Stimulated activated CD8-positive, alpha-beta memory T cell treated with anti-CD3 and anti-CD28 coated beads, Interleukin-12 subunit alpha, Interleukin-12 subunit beta, amount 100 ng/mL, for 1 hour (primary cell): Measurements from ENCODE around the gene POLR1C.
A peak's percentile ranks its signal among the peaks of the same experiment; 100 is the strongest.
"Not testable (repeated sequence)": the region's sequence is repeated elsewhere in the genome, so short reads cannot be mapped to it uniquely, and the experiment has no call there.

Experiments
- DNase-seq: peaks from one replicate; pipeline ENCODE4 v3.0.0-alpha.2; 2020; ENCODE audit warnings: low read depth

Gene POLR1C, protein sequence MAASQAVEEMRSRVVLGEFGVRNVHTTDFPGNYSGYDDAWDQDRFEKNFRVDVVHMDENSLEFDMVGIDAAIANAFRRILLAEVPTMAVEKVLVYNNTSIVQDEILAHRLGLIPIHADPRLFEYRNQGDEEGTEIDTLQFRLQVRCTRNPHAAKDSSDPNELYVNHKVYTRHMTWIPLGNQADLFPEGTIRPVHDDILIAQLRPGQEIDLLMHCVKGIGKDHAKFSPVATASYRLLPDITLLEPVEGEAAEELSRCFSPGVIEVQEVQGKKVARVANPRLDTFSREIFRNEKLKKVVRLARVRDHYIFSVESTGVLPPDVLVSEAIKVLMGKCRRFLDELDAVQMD

DNA sequence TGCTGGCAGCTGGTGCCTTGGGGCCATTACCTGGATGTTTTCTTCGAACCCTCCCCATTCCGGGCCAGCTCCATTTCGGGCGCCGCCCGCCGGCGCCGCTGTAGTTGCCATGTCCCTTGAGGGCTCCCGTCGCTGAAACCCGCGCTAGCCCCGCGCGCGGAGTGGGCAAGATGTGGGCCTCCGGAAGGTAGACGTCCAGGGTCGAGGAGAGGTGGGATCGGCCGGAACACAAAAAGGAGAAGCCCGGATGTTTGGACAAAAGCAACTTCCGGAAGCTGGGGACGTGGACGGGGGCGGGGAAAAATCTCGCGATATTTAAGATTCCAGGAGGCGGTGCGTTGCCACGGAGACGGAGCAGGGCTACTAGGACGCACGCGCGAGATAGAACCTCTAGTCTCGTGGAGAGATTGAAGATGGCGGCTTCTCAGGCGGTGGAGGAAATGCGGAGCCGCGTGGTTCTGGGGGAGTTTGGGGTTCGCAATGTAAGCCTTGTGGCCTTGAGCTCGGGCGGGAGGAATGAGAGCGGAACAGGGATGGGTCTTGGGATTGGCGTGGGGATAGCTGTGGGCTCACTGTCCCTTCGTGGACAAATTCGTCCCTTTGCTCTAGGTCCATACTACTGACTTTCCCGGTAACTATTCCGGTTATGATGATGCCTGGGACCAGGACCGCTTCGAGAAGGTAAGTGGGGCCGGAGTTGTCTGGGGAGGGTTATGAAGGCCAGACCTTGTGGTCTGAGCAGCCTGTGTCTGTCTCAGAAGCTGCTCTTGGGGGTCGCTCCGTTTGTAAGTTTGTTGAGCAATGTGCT lies at the start of gene POLR1C, which contains the start of gene YIPF3:
Gene POLR1C (plus strand): TSS at position 393 of the 808 bp plus-strand sequence. CDS start 21 bp downstream, at position 414.
Gene YIPF3 (minus strand): TSS at position 230 of the 808 bp plus-strand sequence. CDS start 119 bp downstream, at position 111.
- DNase-seq = peak; percentile 97

DNA sequence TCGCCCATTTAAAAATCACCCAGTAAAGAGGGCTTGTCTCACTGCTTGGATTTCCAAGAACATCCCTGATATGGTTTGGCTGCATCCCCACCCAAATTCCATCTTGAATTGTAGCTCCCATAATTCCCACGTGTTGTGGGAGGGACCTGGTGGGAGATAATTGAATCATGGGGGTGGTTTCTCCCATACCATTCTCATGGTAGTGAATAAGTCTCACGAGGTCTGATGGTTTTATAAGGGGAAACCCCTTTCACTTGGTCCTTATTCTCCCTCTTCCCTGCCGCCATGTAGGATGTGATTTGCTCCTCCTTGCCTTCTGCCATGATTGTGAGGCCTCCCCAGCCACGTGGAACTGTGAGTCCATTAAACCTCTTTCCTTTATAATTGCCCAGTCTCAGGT lies 49.6 kb upstream of the POLR1C start:
- DNase-seq = not testable (repeated sequence)

DNA sequence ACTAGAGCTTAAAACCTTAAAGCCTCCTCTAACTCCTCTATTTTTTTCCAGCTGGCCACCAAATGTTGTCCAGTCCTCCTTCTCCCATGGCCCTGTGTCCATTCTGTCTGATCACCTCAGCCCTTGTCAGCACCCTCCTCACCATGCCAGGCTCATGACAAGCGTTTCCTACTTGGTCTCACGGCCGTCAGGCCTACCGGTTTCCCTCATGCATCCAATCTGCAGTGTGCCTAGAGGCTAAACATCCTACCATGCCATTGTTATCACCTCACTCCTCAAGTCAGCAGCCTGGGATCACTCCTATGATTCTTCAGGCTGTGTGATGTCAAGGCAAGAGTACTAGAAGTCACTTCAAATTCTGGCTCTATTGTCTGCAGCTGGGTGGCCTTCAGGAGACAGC lies 49.1 kb upstream of the POLR1C start:
- no peak for DNase-seq

DNA sequence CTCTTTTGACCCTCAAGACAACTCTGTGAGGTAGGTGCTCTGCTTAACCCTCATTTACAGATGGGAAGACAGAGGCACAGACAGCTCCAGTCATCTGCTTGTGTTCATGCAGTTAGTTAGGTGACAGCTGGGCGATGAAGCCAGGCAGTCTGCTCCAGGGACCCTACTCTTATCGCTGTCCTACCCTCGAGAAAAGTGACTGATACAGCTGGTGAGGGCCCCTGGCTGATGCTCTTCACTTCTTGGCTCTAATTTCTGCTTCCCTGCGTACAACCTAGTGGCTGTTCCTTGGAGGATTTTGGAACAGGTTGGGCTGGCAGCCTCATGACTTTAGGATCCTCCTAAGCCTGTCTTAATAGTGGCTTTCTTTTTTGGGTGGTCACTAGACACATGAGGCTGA lies 48.6 kb upstream of the POLR1C start:
- DNase-seq = no peak

DNA sequence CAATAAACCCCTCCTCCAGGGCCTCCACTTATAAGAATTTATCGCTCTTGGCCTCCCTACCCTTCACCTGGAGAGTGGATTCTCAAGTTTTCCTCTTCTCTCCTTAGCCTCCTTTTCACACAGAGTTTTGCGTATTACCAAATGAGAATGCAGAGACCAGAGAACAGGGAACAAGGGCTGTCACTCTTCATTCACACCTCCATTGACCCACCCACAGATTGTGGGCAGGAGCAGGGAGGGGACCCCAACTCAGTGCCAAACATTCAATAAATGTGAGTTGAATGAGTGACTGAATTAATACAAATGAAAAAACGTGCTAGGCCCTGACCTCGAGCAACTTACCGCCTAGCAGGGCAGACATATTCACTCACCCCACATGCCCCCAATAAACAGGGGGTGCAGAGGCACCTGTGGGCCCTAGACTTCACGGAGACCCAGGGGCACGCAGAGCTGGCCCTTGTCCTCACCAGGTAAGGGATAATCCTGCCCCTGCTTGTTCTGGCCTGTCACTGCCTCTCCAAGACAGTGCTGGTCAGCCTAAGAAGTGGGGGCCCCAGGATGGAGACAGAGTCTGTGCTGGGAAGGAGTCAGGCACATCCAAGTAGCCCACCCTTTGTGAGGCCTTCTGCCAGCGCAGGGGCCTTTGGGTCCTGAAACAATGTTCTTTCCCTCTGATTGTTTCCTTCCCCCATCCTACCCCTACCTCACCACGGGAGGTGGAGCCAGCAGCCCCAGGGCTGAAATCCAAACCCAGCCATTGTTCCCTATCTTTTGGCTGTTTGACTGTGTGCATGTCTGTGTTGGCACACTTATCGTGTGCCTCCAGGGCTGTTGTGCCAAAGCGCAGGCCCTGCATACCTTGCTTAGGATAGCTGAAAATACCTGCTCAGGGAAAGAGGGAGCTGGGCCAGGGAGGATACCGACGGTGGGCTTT lies 47.9 kb upstream of the POLR1C start:
- DNase-seq = no peak

DNA sequence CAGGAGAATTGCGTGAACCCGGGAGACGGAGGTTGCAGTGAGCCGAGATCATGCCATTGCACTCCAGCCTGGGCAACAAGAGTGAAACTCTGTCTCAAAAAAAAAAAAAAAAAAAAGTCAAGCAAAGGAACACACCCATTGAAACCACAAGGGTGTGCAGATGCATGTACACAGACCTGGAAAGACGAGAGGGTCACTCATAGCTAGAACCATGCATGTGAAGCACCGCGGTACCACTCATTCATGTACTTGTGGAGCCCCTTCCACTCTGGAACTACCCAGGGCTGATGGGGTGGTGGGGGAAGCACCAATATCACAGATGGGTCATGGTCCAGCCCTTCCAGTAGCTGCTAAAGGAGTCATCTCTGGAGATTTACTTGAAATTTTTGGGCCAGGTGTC lies 46.9 kb upstream of the POLR1C start:
- DNase-seq = no peak

DNA sequence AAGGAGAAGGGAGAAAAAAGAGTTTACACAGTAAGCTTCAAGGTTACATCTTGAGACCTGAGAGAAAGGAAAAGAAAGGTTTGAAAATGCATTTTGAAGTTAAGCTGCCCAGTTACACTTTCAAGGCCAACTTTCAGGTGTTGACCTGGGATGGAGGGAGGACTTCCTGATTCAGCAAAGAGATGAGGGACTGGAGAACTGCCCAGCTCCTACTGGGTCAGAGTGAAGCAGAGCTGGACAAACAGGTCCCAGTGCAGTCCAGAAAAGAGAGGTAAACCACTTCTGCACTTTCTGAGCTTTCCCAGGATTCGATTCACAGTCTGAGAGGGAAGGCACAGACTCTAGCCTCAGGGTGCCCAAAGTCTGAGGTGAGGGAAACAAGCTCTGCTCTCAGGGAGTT lies 45.5 kb upstream of the POLR1C start:
- no peak for DNase-seq

DNA sequence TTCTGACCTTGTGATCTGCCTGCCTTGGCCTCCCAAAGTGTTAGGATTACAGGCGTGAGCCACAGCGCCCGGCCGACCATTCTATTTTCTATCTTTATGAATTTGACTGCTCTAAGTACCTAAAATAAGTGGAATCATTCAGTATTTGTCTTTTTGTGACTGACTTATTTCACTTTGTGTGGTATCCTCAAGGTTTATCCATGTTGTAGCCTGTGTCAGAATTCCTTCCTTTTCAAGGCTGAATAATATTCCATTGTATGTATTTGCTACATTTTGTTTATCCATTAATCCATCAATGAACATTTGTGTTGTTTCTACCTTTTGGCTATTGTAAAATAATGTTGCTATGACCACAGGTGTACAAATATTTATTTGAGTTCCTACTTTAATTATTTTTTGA lies 44.4 kb upstream of the POLR1C start:
- DNase-seq = no peak

DNA sequence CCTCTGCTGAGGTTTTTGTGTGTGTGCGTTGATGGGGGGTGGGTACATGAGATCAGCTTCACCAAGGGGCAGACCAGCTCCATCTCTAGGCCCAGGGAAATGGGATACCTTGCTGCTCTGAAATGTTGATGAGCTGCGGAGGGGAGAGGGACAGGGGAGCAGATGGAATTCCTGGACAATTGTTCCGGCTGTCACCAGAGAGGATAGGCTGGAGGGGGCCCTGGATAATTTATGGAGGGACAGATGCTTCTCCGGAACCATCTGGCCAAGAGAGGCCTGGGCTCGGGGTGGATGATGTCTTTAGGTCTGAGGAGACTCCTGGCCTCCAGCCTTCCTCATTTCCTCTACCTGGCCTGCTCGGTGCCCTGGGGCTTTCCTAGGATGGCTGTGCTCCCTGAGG lies 41.4 kb upstream of the POLR1C start:
- no peak for DNase-seq

DNA sequence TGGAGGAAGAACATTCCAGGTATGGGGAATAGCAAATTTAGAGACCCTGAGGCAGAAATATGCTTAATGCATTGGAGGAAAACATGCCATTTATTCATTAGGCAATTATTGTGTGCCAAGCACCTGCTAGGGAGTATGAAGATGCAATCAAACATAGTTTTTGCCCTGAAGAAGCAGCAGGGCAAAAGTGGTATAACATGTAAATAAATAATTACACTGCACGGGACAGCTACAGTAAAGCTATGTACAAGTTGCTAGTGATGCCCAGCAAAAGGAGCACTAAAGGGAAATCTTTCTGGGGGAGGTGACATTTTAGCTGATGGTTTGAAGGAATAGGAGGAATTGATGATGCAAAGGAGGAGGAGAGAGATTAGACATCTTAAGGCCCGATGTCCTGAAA lies 40.1 kb upstream of the POLR1C start:
- DNase-seq = no peak

DNA sequence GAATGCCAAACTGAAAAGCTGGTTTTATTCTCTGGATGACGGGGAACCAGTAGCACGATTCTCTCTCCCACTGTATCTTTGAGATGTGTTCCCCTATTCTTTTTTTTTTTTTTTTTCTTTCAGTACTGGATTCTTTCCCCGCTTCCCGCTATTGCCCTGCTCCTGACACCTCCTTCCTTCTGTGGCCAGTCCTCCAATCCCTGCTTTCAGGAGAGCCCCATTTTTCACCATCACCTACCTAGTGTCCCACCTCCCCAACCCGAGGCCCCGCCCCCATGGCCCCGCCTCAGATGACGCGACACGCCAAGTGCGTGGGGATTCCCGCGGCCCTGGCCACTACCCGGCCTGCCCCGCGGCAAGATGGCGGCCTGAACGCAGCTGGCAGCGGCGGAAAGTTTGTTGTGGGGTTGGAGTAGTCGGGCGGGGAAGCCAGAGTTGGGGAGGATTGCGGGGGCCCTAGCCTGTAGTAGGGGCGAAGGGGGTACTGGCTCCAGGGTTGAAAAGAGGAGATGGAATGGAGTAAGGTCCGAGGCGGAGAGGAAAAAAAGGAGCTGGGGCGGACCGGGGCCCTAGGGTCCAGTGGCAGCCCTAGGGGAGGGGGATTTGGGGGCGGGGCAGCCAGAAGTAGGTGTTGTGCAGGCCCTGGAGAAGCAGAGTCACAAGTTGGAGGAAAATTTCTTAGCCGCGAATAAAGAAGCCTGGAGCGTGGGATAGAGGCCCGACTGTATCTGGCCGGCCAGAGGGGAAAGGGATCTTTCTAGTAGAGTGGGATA lies 39.5 kb upstream of the POLR1C start, which contains the start of gene TJAP1:
Gene TJAP1 (plus strand): TSS at position 336 of the 773 bp plus-strand sequence. CDS start 21,432 bp downstream, outside the sequence.
- DNase-seq = peak; percentile 97

DNA sequence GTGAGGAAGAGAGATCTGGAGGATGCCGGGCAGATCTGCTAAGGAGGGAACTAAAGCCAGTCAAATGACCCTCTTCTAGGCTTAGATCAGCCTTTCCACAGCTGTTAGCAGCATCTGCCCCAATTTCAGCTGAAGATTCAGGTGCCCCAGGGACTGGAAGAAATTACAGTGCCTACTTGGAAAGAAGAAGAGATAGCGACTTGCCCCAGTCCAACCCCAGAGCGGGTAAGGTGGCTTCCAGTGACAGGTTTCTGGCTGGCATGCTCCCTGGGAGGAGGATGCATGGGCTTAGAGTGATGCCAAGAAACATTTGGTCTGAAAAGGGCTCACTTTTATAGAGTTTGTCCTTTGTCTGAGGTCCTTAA lies 38.9 kb upstream of the POLR1C start:
- DNase-seq = no peak

DNA sequence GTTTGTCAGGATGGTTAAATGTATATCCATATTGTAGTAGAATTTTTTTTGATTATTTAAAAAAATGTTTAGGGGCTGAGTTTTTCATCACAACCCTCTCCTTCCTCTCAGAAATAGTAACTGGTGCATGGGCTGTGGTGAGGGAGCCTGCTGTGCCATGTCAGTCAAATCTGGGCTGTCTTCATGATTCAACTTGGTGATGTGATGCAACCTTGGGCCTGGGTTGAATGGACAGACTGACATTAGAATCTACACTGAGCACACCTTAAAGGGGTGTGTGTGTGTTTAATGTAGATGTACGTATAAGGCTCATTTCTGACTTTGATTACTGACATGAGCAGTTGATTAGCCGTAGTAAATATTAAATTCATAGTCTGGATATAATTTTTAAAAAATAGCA lies 35.8 kb upstream of the POLR1C start:
- no peak for DNase-seq

DNA sequence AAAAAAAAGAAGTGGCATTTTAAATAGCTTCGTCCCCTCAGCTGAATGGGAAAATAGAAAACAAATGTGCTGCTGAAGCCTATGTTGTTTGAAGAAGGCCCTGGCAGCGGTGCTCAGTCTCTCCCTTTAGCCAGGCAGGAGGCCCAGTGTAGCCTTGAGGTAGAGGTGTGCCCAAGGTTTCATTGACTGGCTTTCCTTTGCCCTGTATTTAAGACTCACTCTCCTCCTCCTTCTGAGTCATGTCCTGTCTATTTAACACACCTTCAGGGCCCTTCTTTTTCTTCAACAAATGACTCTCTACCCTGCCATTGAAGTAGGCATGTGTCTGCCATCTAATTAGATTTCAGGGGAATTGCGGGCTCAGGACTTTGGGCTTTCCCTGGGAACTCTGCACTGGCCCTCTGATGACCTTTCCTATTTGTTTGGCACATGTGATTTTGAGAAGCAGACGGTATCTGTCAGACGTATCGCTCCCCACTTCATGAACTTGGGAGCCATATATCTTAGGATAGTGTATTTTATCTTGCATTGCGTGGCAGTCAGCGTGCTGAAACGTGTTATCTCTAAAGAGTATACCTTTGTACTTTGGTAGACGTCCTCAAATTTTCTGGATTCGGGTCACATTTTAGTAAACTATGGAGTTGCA lies 35.2 kb upstream of the POLR1C start:
- DNase-seq = no peak

DNA sequence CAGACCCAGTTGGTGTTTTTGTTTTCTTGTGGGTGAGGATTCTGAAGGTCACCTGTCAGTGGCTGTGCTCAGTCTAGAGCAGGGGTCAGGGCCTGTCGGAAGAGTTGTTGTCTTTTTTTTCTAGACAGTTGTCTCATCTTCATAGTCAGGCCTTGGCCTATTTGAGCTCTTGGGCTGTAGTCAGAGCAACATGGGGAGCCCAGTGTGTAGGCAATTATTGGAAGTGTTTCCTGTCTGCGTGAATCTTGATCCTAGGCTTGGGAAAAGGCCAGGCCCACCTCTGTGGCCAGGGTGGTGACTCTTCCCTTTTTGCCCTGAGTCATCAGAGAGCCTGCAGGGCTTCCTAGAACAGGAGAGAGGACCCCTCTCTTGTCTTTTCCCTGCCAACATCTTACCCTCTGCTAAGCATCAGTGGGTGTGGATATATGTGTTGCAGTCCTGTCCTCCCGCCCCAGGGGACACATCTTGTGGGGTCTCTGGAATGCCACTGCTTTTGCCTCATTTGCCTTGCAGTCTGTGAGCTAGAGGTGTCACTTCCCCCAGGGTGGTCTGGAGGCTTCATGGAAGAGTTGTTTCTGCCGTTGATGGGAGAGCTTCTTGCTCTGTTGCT lies 28.1 kb upstream of the POLR1C start:
- no peak for DNase-seq

DNA sequence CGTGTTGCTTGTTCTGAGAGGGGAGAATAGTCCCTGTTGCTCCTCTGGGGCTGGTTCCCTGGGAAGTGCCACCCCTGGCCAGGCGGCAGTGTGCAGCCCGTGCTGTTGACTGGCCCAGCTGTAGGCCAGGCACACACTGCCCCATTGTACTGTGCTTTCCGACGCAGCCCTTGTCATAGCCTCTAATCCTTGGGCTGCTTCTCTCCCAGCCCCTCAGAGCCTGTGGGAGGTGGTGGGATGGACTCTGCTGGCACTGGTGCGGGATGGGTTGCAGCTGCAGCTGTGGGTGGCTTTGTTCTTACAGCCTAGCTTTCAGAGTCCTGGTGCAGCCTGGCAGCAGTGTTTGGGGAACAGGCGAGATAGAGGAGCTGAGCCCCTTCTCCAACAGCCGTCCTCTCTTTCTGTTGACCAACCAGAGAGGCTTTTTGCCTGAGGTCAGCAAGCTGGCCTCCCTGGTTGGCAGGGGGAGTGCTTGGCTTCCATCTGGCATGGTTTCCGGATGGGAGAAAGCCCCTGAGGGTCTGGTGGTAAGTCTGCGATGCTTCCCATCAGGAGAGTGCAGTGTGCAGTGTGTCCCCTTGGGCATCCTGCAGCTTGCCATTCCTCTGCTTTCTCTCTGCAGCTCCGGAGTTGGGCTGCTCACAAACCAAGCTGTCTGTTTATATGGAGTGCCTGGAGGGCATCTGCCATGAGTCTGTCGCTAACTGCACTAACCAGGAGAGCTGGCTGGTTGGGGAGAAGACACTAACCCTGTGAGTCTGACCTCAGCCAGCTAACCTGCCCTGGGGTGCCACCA lies 27.4 kb upstream of the POLR1C start:
- no peak for DNase-seq

DNA sequence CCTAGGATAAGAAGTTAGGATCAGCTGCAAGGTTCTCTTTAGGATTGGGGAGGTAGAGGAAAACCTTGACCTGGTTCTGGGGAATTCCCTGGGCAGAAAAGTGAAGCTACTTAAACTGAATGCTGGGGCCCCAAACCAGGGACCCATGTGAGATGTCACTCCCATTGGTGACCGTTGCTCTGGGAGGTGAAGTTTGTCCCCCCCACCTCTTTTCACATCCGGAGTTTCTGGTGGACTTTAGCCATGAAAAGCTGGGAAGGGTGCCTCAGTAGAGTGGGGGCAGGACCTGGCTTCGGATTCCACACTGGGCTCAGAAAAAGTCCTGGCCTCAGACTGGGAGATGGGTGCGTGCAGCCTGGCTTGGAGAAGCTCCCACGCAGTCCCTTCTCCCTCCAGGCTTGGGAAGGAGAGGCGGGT lies 26.4 kb upstream of the POLR1C start:
- no peak for DNase-seq

DNA sequence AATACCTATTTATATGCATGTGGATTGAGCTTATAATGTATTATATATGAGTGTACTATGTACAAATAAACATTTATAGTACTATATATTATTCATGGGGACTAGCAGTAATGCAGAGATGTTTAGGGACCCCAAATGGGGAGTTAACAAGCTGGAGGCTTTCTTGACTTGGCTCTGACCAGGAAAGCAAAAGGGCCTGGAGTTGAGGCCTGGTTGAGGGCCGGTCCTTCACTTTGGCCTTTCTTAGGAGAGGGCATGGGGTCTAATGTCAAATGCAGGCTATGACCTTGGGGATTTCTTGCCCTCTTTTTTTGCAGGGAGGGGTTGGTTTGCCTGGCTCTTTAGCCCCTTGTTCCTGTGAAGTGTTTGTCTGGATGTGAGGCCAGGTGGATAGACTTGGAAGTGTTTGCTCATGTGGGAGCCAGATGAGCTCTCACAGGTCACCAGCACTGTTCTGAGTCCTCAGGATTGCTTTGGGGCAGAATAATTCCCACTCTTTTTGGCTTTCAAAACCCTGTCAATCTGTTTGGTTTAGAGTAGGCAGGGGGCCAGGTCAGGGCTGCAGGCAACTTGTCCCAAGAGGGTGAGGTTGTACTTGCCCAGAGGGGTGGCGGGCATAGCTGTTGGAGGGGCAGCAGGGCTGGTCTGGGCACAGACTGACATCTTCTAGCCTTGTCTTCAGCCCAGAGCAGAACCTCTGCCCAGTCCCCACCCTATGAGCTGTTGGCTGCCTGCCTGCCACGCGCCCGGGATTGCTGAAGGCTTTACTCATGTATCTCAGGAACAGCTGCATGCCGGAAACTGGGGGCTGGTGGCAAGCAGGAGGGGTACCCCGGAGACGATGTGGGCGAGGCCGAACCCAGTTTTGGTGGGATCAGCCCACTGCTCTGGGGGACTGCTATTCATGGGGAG lies 24.9 kb upstream of the POLR1C start:
- no peak for DNase-seq
